ENCODE results near the gene BPGM.

Gene BPGM

GRCh38 chr7:134646425-134647305, at the start of gene BPGM:
BPGM (plus strand) TSS chr7:134646853; CDS start chr7:134661508, 14,655 bp downstream.
- Histone ChIP-seq H2AFZ (ENCODE audit: low read depth, low read length) (peak within 1 kb of the TSS; percentile 76), H3K27ac (ENCODE audit: low read length) (peak within 1 kb of the TSS; percentile 84), H3K27me3 (ENCODE audit: insufficient read depth, low read length, poor library complexity) (no peaks in the 10 kb centered on the region), H3K9me3 (ENCODE audit: insufficient read depth, low read length, severe bottlenecking) (no peaks in the 10 kb centered on the region), H3K9ac (ENCODE audit: low read depth, low read length) (peak within 1 kb of the TSS; percentile 70), H3K4me3 (ENCODE audit: low read depth in 1 of 2, low read length in 2 of 2) (peak within 1 kb of the TSS; percentile 70 to 75), H3K4me1 (ENCODE audit: insufficient read depth, low read length) (peaks cover 31% of the 10 kb centered on the region), H3K79me2 (ENCODE audit: insufficient read depth, low read length) (peaks cover 30% of the 10 kb centered on the region), H3K4me2 (ENCODE audit: insufficient read depth, low read length) (peak within 1 kb of the TSS; percentile 93), H3K36me3 (ENCODE audit: insufficient read depth, low read length) (no peaks in the 10 kb centered on the region), H4K20me1 (ENCODE audit: insufficient read depth, low read length) (no peaks in the 10 kb centered on the region)
- TF ChIP-seq EZH2 (IDR thresholded peaks at IDR 0.05; ENCODE audit: borderline replicate concordance, low read depth, low read length, severe bottlenecking) (no peak), CTCF (IDR thresholded peaks at IDR 0.05; ENCODE audit: borderline replicate concordance, extremely low read depth, low read length, poor library complexity, severe bottlenecking) (peak; percentile 68)
- DNase-seq: peak; percentile 99
- ATAC-seq (ENCODE audit: insufficient read depth, low read depth): peak; percentile 98

GRCh38 chr7:134599371-134599770, 47.3 kb upstream of the BPGM start:
- Histone ChIP-seq H3K4me1 (ENCODE audit: insufficient read depth, low read length) (peaks cover 15% of the 10 kb centered on the region), H2AFZ (ENCODE audit: low read depth, low read length) (no peak overlapping the region), H3K4me3 (ENCODE audit: low read depth in 1 of 2, low read length in 2 of 2) (no peak overlapping the region), H3K9ac (ENCODE audit: low read depth, low read length) (no peak overlapping the region), H3K9me3 (ENCODE audit: insufficient read depth, low read length, severe bottlenecking) (no peaks in the 10 kb centered on the region), H3K27me3 (ENCODE audit: insufficient read depth, low read length, poor library complexity) (no peaks in the 10 kb centered on the region), H3K27ac (ENCODE audit: low read length) (no peak overlapping the region), H4K20me1 (ENCODE audit: insufficient read depth, low read length) (no peaks in the 10 kb centered on the region), H3K79me2 (ENCODE audit: insufficient read depth, low read length) (no peaks in the 10 kb centered on the region), H3K36me3 (ENCODE audit: insufficient read depth, low read length) (no peaks in the 10 kb centered on the region), H3K4me2 (ENCODE audit: insufficient read depth, low read length) (no peak overlapping the region)
- TF ChIP-seq CTCF (IDR thresholded peaks at IDR 0.05; ENCODE audit: borderline replicate concordance, extremely low read depth, low read length, poor library complexity, severe bottlenecking) (no peak), EZH2 (IDR thresholded peaks at IDR 0.05; ENCODE audit: borderline replicate concordance, low read depth, low read length, severe bottlenecking) (no peak)
- ATAC-seq (ENCODE audit: insufficient read depth, low read depth) (no peak), DNase-seq (no peak)

GRCh38 chr7:134601459-134601858, 45.2 kb upstream of the BPGM start:
- Histone ChIP-seq H2AFZ (ENCODE audit: low read depth, low read length) (no peak overlapping the region), H3K9ac (ENCODE audit: low read depth, low read length) (no peak overlapping the region), H4K20me1 (ENCODE audit: insufficient read depth, low read length) (no peaks in the 10 kb centered on the region), H3K9me3 (ENCODE audit: insufficient read depth, low read length, severe bottlenecking) (no peaks in the 10 kb centered on the region), H3K4me1 (ENCODE audit: insufficient read depth, low read length) (peaks cover 16% of the 10 kb centered on the region), H3K36me3 (ENCODE audit: insufficient read depth, low read length) (no peaks in the 10 kb centered on the region), H3K27ac (ENCODE audit: low read length) (no peak overlapping the region), H3K27me3 (ENCODE audit: insufficient read depth, low read length, poor library complexity) (no peaks in the 10 kb centered on the region), H3K4me2 (ENCODE audit: insufficient read depth, low read length) (no peak overlapping the region), H3K79me2 (ENCODE audit: insufficient read depth, low read length) (no peaks in the 10 kb centered on the region), H3K4me3 (ENCODE audit: low read depth in 1 of 2, low read length in 2 of 2) (no peak overlapping the region)
- DNase-seq (no peak), ATAC-seq (ENCODE audit: insufficient read depth, low read depth) (no peak)
- TF ChIP-seq EZH2 (IDR thresholded peaks at IDR 0.05; ENCODE audit: borderline replicate concordance, low read depth, low read length, severe bottlenecking) (no peak), CTCF (IDR thresholded peaks at IDR 0.05; ENCODE audit: borderline replicate concordance, extremely low read depth, low read length, poor library complexity, severe bottlenecking) (no peak)
